ENCODE data around the gene SRMS. TPM values are rescaled to one million over a fixed set of nuclear protein-coding genes. Genes with fewer than 3 reads are reported as not detected.
A peak's percentile ranks its signal among the peaks of the same experiment; 100 is the strongest.

SRMS gene
- total RNA-seq, 4 donors from 2014 or later: not detected

GRCh38 chr20:63521602-63522001 lies 25.9 kb downstream of the SRMS start:
- no peak for DNase-seq (ENCODE audit: low spot score)
- no peak for TF ChIP-seq CTCF (IDR thresholded peaks at IDR 0.05)
- no peak for ATAC-seq (ENCODE audit: low FRiP score)

GRCh38 chr20:63520934-63521601 lies 26.5 kb downstream of the SRMS start:
- no peak for DNase-seq (ENCODE audit: low spot score)
- no peak for TF ChIP-seq CTCF (IDR thresholded peaks at IDR 0.05)
- ATAC-seq (ENCODE audit: low FRiP score): peak; percentile 57

GRCh38 chr20:63520504-63520933 lies 27.0 kb downstream of the SRMS start, which contains the start of gene PPDPF:
Gene PPDPF, plus strand, starts transcription at chr20:63520765. Its CDS starts 544 bp downstream, at chr20:63521309.
- DNase-seq (ENCODE audit: low spot score) (no peak), ATAC-seq (ENCODE audit: low FRiP score) (peak; percentile 89)
- TF ChIP-seq CTCF (IDR thresholded peaks at IDR 0.05): no peak

- DNase-seq (ENCODE audit: low spot score) (no peak), ATAC-seq (ENCODE audit: low FRiP score) (peak; percentile 72)
- no peak for TF ChIP-seq CTCF (IDR thresholded peaks at IDR 0.05)
These were observed 27.7 kb downstream of the SRMS start for GRCh38 chr20:63519668-63520503.

- DNase-seq (ENCODE audit: low spot score) (no peak), ATAC-seq (ENCODE audit: low FRiP score) (no peak)
- no peak for TF ChIP-seq CTCF (IDR thresholded peaks at IDR 0.05)
These were observed 28.4 kb downstream of the SRMS start for GRCh38 chr20:63518946-63519667.

GRCh38 chr20:63518351-63518861 lies 29.1 kb downstream of the SRMS start:
- no peak for ATAC-seq (ENCODE audit: low FRiP score)

More at GRCh38 chr20:63518351-63518861, 29.1 kb downstream of the SRMS start:
- no peak for TF ChIP-seq CTCF (IDR thresholded peaks at IDR 0.05)
- DNase-seq (ENCODE audit: low spot score): no peak

All from omental fat pad (tissue), 4 donors.